ENCODE data around the gene AGMO. TPM values are rescaled to one million over a fixed set of nuclear protein-coding genes. Genes with fewer than 3 reads are reported as not detected.

Gene AGMO
- polyA plus RNA-seq, 1 experiment, result not detected

- no peak for DNase-seq (ENCODE audit: low read depth)
- no peak for TF ChIP-seq CTCF (IDR thresholded peaks at IDR 0.05; ENCODE audit: insufficient read depth, low read depth, low read length)
- Histone ChIP-seq H3K4me3 (ENCODE audit: low read depth, low read length) (no peak overlapping the region), H3K36me3 (ENCODE audit: control insufficient read depth, insufficient read depth, low read length) (no peaks in the 10 kb centered on the region), H3K27me3 (ENCODE audit: control insufficient read depth, insufficient read depth, low read length) (no peaks in the 10 kb centered on the region)
- ChIA-PET POLR2A (no interaction called here), CTCF (no interaction called here)
Observed at GRCh38 chr7:15403315-15403714, 158.5 kb downstream of the AGMO start.

GRCh38 chr7:15402436-15403136, 159.2 kb downstream of the AGMO start:
- no peak for TF ChIP-seq CTCF (IDR thresholded peaks at IDR 0.05; ENCODE audit: insufficient read depth, low read depth, low read length)
- DNase-seq (ENCODE audit: low read depth), result no peak
- Histone ChIP-seq H3K4me3 (ENCODE audit: low read depth, low read length) (no peak overlapping the region), H3K36me3 (ENCODE audit: control insufficient read depth, insufficient read depth, low read length) (no peaks in the 10 kb centered on the region), H3K27me3 (ENCODE audit: control insufficient read depth, insufficient read depth, low read length) (no peaks in the 10 kb centered on the region)
- POLR2A ChIA-PET, result no interaction called here
- CTCF ChIA-PET, result no interaction called here

GRCh38 chr7:15400440-15400839, 161.4 kb downstream of the AGMO start:
- Histone ChIP-seq H3K36me3 (ENCODE audit: control insufficient read depth, insufficient read depth, low read length) (no peaks in the 10 kb centered on the region), H3K4me3 (ENCODE audit: low read depth, low read length) (no peak overlapping the region), H3K27me3 (ENCODE audit: control insufficient read depth, insufficient read depth, low read length) (no peaks in the 10 kb centered on the region)
- ChIA-PET POLR2A (no interaction called here), CTCF (no interaction called here)
- no peak for TF ChIP-seq CTCF (IDR thresholded peaks at IDR 0.05; ENCODE audit: insufficient read depth, low read depth, low read length)
- DNase-seq (ENCODE audit: low read depth), result no peak

- CTCF ChIA-PET, result interaction anchor here (0.7 kb wide), 1 partner anchor 8 kb away, joined by 3 read pairs; no protein-coding TSS in a partner anchor
- TF ChIP-seq CTCF (IDR thresholded peaks at IDR 0.05; ENCODE audit: insufficient read depth, low read depth, low read length), result no peak
- Histone ChIP-seq H3K4me3 (ENCODE audit: low read depth, low read length) (no peak overlapping the region), H3K27me3 (ENCODE audit: control insufficient read depth, insufficient read depth, low read length) (no peaks in the 10 kb centered on the region), H3K36me3 (ENCODE audit: control insufficient read depth, insufficient read depth, low read length) (no peaks in the 10 kb centered on the region)
- no peak for DNase-seq (ENCODE audit: low read depth)
- POLR2A ChIA-PET, result no interaction called here
Observed at GRCh38 chr7:15399441-15399840, 162.4 kb downstream of the AGMO start.

- TF ChIP-seq CTCF (IDR thresholded peaks at IDR 0.05; ENCODE audit: insufficient read depth, low read depth, low read length), result no peak
- CTCF ChIA-PET, result interaction anchor here (0.6 to 0.7 kb wide), 2 partner anchors 212 to 773 kb away, joined by 3 read pairs; no protein-coding TSS in a partner anchor
- POLR2A ChIA-PET, result no interaction called here
- Histone ChIP-seq H3K4me3 (ENCODE audit: low read depth, low read length) (no peak overlapping the region), H3K27me3 (ENCODE audit: control insufficient read depth, insufficient read depth, low read length) (no peaks in the 10 kb centered on the region), H3K36me3 (ENCODE audit: control insufficient read depth, insufficient read depth, low read length) (no peaks in the 10 kb centered on the region)
- DNase-seq (ENCODE audit: low read depth), result no peak
Observed at GRCh38 chr7:15397922-15398760, 163.7 kb downstream of the AGMO start.
